Measurements from ENCODE around the gene ADAM33. TPM values are rescaled to one million over a fixed set of nuclear protein-coding genes. Genes with fewer than 3 reads are reported as not detected.

ADAM33 gene
- total and polyA plus RNA-seq, 2 experiments from 2014 or later = 0.45 to 1.3 TPM

DNA sequence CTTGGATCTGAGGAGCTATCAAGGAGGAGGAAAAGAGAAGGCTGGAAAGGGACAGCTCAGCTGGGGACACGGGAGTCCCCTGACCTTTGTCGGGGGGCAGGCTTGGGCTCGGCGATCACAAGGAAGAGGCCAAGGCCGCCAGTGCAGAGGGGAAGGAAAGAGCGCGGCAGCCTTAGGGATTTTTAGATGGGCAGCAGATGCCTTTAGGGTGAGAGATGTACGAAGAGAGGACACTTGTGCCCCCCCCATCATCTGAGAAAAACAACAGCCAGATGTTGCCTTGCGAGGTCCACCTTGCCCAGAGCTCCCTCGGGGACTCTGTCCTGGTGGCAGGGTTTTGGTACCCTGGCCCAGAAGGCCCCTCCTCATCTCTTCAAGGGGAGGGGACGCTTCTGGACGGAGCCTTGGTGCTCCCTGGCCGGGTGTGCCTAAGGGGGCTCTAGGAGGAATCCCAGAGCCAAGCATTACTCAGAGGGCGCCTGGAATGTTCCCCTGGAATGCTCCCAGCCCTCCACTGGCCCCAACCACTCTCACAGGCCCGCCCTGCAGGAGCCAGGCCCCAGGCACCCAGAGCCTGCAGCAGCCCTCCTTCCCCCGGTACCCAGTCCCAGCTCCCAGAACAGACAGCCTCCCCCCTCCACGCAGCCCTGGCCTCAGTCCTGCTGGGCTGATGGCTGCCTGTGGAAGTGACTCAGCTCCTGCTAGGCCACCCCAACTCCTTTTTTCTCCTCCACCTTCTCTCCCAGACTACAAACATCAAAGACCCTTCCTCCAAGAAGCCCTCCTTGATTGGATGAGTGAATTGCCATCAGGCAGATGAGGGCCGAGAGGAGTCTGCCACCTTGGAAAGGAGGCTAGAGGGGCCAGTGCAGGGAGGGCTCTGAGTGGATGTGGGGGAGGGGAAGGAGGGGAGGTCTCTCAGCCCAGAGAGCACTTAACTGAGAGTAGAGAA, 1.8 kb downstream of the ADAM33 start:
- Histone ChIP-seq H3K9me3 (ENCODE audit: low read depth) (no peaks in the 10 kb centered on the region), H3K4me1 (ENCODE audit: low read depth) (no peaks in the 10 kb centered on the region), H3K4me3 (no peak overlapping the region), H3K27me3 (peaks cover 32% of the 10 kb centered on the region), H3K27ac (no peak overlapping the region), H3K36me3 (no peaks in the 10 kb centered on the region)
- TF ChIP-seq, protein P1, sequence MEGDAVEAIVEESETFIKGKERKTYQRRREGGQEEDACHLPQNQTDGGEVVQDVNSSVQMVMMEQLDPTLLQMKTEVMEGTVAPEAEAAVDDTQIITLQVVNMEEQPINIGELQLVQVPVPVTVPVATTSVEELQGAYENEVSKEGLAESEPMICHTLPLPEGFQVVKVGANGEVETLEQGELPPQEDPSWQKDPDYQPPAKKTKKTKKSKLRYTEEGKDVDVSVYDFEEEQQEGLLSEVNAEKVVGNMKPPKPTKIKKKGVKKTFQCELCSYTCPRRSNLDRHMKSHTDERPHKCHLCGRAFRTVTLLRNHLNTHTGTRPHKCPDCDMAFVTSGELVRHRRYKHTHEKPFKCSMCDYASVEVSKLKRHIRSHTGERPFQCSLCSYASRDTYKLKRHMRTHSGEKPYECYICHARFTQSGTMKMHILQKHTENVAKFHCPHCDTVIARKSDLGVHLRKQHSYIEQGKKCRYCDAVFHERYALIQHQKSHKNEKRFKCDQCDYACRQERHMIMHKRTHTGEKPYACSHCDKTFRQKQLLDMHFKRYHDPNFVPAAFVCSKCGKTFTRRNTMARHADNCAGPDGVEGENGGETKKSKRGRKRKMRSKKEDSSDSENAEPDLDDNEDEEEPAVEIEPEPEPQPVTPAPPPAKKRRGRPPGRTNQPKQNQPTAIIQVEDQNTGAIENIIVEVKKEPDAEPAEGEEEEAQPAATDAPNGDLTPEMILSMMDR (IDR thresholded peaks at IDR 0.05; ENCODE audit: low read depth, low read length) = no peak
- DNase-seq (ENCODE audit: low read depth in 1 of 2, low spot score in 1 of 2) = peak in 1 of 2 donors; percentile 77

DNA sequence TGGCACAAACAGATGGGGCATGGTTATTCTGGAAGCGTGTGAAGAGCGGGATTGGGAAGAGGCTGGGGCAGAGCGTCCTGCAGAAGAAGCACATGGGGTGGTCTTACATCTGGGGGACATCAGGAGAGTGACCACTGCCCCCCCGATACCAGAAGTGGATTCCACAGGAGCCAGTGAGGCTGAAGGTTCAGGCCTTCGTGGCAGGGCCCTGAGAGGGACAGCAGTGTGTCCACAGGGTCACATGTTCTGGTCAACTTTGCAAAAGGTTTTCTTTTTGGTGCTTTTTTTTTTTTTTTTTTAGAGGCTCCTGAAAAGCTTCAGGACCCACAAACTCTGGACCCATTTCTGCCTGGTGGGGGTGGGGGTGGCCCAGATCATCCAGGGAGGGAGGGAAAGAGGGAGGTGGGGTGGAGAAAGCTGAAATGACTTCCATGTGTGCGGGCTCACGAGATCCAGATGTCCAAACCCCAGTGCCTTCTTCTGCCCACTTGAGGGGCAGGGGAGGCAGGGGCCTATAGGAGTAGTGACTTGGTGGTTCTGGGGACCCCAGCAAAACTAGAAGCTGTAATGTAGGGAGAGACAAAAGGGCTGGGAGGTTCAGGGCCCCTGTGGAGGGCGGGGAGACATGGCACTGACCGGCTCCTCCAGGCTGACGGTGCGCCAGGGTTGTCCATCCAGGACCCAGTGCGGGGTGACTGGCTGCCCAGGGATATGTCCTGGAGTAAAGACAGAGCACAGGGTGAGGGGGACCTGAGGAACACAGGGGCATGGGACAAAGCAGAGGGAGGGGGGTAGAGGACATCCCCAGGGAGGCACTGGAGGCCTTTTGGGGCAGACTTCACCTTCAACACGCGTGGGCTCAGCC, 2.7 kb downstream of the ADAM33 start:
- no peak for DNase-seq (ENCODE audit: low read depth in 1 of 2, low spot score in 1 of 2)
- H3K27ac ChIP-seq = no peak overlapping the region
- peaks cover 39% of the 10 kb centered on the region for H3K27me3 ChIP-seq
- H3K9me3 ChIP-seq (ENCODE audit: low read depth) = no peaks in the 10 kb centered on the region
- H3K4me1 ChIP-seq (ENCODE audit: low read depth) = no peaks in the 10 kb centered on the region
- H3K4me3 ChIP-seq = no peak overlapping the region
- TF ChIP-seq, protein P1 (IDR thresholded peaks at IDR 0.05; ENCODE audit: low read depth, low read length) = no peak
- no peaks in the 10 kb centered on the region for H3K36me3 ChIP-seq

DNA sequence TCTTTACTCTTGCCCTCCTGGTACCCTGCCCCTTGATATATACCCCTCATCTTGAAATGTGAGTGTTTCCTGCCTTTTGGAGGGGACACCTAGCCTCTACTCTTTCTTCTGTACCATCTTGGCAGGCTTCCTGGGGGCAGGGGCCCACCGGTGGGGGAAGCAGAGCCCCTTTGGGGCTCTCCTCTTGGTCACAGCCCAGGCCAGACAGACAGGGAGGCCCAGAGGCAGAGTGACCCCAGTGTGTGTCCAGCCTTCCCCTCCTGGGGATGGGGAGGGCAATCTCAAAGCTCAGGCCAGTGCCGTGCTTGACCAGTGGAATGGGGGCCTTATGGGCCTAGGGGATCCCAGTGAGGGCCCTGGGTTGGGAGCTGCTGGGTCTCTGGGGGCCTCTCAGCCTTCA, 3.6 kb downstream of the ADAM33 start:
- peaks cover 48% of the 10 kb centered on the region for H3K27me3 ChIP-seq
- H3K9me3 ChIP-seq (ENCODE audit: low read depth) = no peaks in the 10 kb centered on the region
- H3K4me1 ChIP-seq (ENCODE audit: low read depth) = no peaks in the 10 kb centered on the region
- no peak overlapping the region for H3K4me3 ChIP-seq
- TF ChIP-seq, protein P1 (IDR thresholded peaks at IDR 0.05; ENCODE audit: low read depth, low read length) = no peak
- DNase-seq (ENCODE audit: low read depth in 1 of 2, low spot score in 1 of 2) = no peak
- H3K27ac ChIP-seq = no peak overlapping the region
- no peaks in the 10 kb centered on the region for H3K36me3 ChIP-seq

DNA sequence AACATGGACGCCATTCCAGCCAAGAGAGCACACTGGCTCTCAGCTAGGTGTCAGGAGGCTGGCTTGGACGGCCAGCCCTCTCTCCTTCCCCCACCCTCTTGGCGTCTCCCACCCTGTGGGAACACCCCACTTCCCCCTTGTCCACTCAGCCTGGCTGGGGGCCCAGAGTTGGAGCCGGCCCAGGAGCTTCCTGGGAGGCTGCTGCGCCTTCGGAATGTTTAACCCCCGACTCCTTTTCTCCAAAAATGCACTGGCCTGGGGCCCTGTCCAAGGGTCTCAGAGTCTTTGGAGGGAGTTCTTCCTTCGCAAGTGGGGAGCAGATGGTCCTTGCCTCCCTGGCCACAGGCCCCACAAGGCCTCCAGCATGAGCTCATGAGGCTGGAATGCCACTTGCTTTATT, 4.1 kb downstream of the ADAM33 start:
- Histone ChIP-seq H3K27me3 (peaks cover 50% of the 10 kb centered on the region), H3K36me3 (no peaks in the 10 kb centered on the region), H3K27ac (no peak overlapping the region), H3K4me1 (ENCODE audit: low read depth) (no peaks in the 10 kb centered on the region), H3K4me3 (no peak overlapping the region), H3K9me3 (ENCODE audit: low read depth) (no peaks in the 10 kb centered on the region)
- DNase-seq (ENCODE audit: low read depth in 1 of 2, low spot score in 1 of 2) = peak in 1 of 2 donors; percentile 68
- TF ChIP-seq, protein P1 (IDR thresholded peaks at IDR 0.05; ENCODE audit: low read depth, low read length) = no peak

DNA sequence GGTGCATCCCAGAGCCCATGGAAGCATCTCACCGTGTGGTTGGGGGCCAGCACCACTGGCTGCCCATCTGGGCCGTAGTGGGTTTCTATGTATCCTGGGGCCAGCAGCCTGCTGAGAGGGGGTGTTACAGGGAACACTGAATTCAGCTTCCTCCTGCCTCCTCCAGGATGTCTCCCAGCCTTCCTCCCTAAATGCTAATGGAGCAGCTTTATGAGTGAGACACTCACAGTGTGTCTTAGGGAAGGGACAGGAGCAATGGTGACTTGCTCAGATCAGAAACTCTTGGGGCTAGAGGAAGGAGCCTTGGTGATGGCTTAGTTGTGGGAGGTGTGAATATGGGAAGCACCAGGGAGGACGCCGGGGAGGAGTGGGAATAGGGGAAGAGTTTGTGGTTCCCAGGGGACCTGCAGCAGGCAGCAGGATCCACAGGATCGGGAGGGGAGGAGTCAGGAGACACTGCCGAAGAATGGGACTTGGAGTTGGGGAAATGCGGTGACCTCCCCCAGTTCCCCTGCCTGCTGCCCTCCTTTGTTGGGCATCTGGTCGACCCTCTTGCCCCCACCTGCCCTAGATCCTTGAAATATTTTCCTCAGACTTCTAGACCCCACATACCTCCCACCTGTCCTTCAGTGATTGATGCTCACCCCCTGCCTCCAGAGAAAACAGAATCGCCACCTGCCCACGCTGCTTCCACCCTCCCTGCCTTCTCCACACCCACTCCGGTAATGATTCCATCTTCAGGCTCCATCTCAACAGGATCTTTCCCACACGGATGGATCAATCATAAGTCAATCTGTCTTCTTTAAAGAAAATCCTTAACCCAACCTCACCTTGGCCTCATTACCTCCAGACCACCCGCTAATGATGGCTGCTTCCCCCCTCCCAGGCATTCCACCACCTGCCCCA, 6.6 kb downstream of the ADAM33 start:
- no peaks in the 10 kb centered on the region for H3K4me1 ChIP-seq (ENCODE audit: low read depth)

More for the DNA sequence above, 6.6 kb downstream of the ADAM33 start:
- no peak for DNase-seq (ENCODE audit: low read depth in 1 of 2, low spot score in 1 of 2)
- no peak overlapping the region for H3K4me3 ChIP-seq
- peaks cover 52% of the 10 kb centered on the region for H3K27me3 ChIP-seq
- H3K36me3 ChIP-seq = no peaks in the 10 kb centered on the region
- H3K9me3 ChIP-seq (ENCODE audit: low read depth) = no peaks in the 10 kb centered on the region
- TF ChIP-seq, protein P1 (IDR thresholded peaks at IDR 0.05; ENCODE audit: low read depth, low read length) = no peak
- no peak overlapping the region for H3K27ac ChIP-seq
